Measurements from ENCODE around the gene IL9.
"Not testable (repeated sequence)": the region's sequence is repeated elsewhere in the genome, so short reads cannot be mapped to it uniquely, and the experiment has no call there.

IL9 gene

DNA sequence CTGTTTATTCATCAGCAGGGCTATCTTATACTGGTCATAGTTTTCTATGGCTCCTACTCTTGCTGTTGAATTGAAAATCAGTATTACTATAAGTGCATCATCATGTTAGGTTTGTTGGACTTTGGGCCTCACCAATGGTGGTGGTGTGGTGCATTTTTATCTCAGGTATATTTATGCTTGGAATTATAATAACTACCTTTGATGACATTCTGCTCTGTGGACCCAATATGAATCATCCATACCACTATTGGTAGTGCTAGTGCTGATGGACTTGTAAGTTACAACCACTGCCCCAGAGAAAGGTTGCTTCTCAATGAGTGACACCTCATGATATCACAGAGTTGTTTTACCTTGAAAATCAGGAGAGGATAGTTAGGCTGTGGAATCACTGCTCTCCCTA lies 28.0 kb downstream of the IL9 start:
- no peak for DNase-seq

DNA sequence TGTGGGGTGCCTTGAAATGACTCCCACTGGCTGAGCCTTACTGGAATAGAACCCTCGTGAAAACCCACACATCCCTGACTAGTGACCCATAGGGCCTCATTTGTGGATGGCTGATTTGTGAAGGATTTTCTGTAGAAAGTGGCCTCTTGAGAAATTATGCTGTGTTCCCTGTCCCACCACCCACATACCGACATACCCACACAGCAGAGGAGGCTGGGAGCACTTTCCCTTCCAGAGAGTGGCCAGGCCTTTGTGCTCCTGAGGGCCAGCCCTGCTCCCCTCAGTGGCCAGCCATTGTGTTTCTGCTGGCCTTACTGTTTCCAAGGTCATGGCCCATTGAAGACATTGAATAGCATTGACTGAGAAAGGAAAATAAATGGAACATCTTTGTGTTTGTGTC lies 29.6 kb downstream of the IL9 start:
- DNase-seq: no peak

DNA sequence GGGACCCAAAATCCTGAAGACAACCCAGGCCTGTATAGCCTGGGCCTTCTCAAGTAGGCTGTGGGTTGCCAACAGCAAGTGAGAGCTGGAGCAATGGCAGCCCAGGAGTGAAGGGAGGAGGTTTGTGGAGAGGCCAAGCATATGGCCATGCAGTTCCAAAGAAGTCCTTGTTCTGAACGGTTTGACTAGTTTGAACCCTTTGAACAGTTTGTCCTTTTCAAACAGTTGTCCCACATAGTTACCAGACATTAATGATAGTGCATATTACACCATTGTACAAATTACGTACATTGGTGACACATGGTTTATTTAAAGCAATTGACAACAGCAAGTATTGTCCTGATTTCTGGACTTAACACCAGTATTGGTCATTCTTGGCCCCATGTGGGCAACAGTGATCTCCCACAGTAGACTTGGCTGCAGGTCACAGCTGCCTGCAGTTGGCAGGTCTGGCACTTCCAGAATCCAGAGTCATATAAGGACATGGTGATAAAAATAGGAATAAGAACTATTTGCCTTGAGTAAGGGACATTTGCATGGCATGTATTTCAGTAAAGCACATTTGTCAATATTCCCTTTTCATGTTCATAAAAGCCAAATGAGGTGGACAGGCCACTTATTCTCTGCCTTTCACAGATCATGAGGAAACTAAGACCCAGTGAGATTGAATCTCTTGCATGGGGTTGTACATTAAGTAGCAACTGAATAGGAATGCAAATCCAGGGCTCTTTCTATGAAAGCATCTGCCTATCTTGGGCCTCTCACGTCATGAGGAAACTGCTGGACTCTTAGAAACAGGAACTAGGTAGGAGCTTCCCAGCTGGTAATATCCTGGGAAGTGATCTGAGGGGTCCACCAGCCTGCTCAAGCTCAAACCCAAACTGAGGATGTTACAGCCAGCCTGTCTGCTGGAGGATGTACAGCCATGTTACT lies 30.9 kb downstream of the IL9 start:
- DNase-seq: no peak

DNA sequence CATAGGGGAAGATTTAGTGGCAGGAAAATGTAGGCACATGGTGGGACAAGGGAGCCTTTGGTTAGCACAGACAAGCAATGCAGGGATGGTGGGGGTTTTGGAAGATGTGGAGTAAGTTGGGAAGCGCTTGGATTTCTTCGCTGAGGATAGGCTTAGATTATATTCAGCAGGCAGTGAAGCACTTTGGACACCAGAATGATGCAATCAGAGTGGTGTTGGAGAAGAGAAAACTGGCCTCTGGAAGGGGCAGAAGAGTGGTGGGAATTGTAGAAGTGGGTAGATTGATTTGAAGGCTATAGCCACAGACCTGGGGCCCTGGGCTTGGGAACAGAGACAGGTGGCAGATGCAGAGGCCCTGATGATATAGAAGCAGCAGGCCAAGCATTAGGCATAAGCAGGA lies 32.9 kb downstream of the IL9 start:
- no peak for DNase-seq

DNA sequence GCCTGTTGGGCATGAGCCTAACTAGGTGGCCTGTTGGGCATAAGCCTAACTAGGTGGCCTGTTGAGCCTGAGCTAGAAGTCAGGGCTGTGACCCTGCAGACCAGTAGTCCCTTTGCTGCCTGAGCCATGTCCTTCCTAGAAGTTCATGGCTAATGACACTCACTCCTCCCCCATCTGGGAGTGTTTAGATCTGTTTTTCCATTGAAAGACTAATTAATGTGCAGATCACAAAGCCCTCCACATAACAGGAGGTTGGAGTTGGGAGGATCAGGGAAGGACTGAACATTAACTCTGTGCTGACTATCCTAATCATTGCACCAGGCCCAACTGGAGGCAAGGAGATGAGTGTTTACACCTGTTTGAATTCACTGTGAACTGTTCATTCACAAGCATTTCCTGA lies 33.6 kb downstream of the IL9 start:
- DNase-seq: no peak

DNA sequence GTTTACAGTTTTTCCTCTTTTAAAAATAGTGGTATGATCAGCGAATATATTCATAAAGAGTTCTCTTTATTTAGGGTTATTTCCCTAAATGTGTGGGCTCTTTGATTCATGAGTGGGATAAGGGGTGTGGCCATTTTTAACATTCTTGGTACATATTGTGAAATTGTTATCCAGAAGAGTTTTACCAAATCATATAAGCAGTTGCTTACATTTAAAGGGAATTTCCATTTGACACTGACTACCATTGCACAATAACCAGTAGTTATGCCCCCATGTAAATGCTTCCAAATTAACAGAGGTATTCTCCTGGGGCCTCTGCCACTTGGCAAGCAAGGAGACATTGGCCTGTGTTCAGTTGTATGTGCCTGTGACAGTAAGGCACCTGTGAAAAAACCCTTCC lies 34.0 kb downstream of the IL9 start:
- DNase-seq: no peak

DNA sequence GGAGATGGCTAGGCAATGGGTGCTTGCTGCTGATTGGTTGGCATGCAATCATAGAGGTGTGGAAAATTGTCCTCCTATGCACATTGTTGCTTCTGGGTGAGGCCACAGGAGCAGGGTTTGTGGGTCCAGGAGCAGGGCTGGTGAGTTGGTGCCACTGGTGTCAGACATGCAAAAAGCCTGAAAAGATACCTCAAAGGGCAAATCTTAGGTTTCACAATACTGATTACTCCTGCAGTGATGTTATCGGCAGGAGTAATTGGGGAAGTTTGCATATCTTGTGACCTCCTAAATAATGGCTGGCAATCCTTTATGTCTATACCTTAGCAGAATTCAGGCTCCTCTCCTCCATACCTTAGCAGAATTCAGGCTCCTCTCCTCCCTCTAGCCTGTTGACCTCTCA lies 36.0 kb downstream of the IL9 start:
- DNase-seq: no peak

DNA sequence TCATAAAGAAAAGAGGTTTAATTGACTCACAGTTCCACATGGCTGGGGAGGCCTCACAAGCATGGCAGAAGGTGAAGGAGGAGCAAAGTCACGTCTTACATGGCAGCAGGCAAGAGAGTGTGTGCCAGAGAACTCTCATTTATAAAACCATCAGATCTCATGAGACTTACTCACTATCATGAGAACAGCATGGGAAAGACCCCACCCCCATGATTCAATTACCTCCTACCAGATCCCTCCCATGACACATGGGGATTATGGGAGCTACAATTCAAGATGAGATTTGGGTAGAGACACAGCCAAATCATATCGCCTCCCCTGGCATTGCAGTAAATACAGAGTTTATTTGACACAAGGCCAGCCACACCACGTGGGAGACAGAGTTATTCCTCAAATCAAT lies 36.5 kb downstream of the IL9 start:
- DNase-seq: not testable (repeated sequence)

DNA sequence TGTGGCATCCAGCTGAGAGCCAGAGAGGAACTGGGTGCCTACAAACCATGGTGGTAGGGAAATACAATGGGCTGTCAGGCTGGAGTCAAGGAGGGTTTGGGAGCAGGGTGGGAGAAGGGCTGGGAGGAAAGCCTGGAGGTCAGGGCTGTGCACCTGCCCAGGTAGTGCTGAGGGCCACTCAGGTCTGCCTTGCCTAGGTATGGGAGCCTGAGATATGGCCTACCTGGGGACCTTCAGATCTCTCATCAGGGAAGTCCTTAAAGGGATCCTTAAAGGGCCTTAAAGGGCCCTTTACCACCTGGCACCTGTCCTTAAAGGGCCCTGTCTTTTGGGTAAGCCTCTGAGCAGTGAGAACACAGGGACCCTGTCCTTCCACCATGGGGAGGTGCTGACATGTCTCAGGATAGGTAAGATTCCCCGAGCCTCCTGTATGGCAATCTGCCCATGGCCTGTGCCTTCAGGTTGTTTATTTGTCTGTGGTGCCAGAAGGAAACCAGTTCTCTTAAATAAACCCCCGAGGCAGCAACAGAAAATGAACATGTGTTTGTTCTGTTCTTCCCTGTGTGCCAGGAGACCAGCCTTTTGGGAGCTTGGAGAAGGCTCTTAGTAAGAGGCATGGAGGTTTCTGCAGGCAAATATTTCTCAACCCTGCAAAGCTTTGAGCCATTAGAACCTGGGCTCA lies 37.9 kb downstream of the IL9 start:
- DNase-seq: no peak

DNA sequence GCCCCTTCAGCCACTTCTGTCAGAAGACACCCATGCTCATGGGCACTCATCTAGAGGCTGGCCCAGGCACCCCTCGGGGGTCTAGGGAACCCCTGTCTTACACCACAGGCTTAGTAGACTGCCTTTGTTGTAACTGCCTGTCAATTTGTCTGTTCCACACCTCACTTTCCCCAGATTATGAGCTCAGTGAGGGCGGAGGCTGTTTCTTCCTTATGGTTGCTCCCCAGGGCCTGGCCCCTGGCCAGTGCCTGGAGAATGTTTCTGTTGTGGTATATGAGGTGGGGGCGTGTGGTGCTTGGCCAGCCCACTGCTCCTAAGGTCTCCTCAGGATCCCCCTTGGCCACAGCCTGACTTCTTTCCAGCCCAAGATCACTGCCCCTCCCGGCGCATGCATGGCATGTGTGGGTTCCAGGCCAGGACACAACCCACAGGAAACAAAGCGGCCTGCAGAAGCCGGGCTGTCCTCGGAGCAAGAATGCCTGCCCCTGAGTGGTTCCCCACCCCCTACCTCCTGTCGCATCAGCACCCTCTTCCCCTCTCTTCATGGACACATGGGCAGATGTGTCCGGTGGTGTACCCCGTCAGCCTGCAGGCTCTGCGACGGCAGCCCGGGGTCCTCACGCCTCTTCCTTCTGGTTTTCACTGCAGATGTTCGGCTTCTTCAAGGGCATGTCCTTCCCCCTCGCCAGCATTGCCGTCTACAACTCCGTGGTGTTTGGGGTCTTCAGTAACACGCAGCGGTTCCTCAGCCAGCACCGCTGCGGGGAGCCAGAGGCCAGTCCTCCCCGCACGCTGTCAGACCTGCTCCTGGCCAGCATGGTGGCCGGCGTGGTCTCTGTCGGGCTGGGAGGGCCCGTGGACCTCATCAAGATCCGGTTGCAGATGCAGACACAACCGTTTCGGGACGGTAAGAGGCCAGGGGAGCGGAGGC lies 43.5 kb downstream of the IL9 start:
- DNase-seq: no peak

DNA sequence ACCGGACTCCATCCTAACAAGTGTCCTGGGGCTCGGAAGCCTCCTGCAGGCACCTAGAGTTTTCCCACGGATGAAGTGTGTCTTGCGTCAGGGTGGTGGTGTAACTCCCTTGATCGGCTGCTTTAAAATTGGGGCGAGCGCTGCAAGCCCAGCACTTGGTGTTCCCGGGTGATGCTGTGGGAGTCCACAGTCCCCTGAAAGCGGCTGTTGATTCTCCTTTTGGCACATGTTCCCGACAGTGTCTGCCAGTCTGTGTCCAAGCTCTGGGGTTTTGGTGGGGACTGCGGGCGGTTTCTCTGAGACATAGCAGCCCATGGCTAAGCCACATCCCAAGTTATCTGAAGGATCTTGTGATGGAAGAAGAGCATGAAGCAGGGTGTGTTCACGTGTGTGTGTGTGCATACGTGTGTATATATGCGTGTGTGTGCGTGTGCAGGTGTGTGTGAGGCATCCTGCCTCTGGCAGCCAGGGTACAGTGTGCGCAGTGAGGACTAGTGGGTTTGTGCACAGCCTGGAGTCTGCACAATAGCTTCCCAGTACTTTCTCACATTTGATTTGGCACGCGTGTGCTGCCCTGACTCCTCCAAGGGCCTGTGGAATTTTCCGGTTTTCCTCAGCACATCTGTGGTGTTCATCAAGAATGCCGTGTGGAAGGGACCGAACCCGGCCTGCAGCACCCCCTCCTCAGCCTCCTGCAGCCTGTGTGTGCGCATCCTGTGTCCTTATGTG lies 44.3 kb downstream of the IL9 start:
- no peak for DNase-seq

DNA sequence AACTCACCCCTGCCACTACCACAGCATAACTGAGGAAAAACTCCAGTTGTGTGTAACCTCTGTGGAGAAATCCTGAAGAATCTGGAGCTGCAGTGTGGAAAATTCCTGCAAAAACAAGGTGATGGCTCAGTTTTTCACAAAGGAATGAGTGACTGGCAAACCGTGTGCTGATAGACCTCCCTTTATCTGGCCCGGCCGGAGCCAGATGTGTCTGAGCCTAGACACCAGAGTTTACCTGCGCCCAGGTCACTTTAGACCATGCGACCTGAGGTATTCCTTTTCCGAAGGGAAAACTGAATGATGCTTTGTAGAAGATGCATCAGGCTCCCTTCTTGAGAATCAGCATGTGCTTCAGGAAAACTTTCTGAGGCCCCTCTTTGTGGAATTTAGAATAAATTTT lies 45.0 kb downstream of the IL9 start:
- DNase-seq: no peak

DNA sequence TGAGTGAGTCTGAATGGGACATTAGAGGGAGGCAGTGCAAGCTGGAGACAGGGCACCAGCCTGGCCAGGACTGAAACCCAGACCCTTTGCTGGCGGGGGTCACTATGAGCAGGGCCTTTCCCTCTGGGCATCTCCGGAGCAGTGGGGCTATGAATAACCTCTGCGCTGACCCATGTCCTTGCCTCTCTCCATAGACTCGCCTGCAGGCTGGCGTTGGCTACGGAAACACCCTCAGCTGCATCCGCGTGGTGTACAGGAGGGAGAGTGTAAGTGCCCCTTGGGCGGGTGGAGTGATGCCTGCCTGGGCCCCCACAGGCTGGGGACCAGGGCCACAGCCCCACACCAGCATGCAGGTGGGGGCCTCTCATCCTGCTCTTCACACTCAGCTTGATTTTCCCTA lies 45.4 kb downstream of the IL9 start:
- DNase-seq: no peak

DNA sequence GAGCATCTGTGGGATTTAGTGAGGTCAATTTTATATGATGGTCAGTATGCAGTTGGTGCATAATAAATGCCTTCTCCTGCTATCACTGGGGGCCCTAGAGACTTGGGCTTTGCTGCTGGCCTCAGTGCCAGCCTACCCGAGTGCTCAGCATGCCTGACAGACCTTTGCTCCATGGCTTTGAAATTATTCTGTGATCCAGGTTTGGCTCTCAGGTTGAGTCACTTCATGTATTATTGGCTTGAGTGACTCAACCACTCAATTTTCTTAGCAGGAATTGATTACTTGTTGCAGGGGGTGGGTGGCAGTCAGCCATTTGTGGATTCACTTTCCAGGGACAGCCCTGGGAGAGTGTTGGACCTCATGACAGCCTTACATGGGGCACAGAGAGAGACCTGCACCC lies 47.7 kb downstream of the IL9 start:
- no peak for DNase-seq

DNA sequence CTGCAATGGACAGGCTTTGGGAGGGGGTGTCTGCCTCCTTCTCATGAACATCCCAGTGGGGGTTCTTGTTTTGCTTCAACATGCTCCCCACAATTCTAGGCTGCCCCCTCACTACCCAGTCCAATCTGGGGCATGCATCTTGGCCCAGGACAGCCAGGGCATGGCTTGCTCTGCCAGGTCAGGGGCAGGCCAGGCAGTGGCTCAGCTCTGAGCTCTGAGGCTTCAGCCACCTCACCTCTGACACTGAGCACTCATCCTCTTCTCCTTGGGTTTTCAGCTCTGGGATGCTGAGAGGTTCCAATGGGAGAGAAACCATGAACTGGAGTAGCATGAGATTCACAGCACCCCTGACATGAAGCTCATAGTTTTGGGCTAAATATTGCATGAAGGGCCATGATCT lies 49.3 kb downstream of the IL9 start:
- DNase-seq: no peak

DNA sequence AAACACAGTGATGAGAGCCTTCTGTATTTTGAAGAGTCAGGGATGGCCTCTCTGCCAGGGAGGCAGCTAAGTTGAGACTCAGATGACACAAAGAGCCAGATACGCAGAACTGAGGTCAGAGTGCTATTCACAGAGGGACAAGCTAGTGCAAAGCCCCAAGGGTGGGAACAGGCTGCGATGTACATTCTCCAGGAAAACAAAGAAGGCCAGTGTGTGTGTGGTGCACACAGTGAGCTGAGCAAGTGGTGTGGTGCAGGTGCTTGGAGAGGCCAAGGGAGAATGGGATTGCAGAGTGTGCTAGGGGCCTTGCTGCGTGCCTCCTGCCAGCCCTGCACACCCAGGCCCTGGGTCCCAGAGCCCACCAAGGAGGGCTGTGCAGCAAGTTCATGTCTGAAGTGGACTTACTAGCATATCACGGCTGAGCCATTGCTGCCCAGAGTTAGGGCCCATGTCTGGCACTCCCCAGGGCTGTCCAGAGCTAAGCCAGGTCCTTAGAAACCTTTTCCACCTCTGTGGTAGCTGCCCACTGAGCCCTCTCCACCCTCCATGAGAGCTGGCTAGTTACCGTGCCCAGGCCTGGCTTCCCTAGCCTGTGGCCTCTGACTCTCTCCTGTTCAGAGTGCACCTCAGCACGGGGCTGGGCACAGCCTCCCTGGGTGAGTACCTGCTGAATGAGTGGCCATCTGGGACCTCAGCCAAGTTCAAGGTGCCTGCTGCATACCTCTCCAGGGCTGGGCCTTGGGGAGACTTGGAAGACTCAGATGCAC lies 51.9 kb downstream of the IL9 start:
- no peak for DNase-seq

DNA sequence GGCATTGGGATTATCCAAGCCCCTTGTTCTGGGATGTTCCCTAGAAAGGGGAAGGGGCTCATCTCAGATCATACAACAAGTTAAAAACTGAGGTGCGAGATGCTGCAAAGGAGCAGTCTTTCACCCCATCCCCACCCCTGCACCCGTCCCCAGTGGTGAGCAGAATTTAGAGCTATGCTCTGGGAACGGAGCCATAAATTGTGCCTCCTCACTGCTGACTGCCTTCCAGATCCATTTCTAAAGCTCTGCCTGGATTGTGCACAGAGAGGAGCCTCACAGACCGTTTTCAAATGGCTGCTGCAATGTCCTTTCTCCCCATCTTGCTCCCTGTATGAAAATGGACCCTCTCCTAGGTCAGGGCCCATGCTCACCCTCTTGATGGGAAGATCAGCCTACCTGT lies 52.9 kb downstream of the IL9 start:
- DNase-seq: no peak
